ENCODE results near the gene SURF1. TPM values are rescaled to one million over a fixed set of nuclear protein-coding genes. Genes with fewer than 3 reads are reported as not detected.

The SURF1 gene
- total RNA-seq, 1 experiment from 2014 or later: 57.7 TPM

DNA sequence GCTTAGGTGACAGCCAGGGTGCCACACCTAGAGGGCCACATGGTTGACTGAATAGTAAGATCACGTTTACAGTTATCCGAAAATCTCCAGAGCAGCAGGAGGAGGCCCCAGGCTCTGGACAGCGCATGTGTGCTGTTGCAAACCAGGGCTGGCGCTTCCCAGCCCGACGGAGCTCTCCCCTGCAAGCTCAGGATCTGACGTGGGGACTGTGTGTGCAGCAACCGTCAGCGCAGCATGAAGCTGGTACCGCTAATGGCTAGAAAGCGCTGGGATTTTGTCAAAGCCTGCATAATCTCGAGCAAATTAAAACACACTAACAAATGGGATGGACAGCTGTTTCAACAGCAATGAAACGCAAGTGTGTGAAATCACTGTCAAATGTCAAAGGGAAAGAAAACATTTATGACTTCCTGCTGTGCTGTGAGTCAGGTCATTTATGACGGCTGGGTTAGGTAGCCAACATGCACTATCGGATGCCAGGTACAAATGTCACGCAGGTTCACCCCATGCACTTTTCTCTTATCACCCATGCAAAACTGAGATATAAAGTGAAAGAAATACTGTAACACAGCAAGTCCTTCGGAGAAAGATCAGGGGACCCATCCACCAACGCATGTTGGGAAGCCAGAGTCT is 12.1 kb upstream of the SURF1 start:
- peaks cover 97% of the 10 kb centered on the region for H4K20me1 ChIP-seq (ENCODE audit: insufficient read depth)
- H3K9me3 ChIP-seq (ENCODE audit: insufficient read depth, low read depth): no peaks in the 10 kb centered on the region
- TF ChIP-seq, protein P1, sequence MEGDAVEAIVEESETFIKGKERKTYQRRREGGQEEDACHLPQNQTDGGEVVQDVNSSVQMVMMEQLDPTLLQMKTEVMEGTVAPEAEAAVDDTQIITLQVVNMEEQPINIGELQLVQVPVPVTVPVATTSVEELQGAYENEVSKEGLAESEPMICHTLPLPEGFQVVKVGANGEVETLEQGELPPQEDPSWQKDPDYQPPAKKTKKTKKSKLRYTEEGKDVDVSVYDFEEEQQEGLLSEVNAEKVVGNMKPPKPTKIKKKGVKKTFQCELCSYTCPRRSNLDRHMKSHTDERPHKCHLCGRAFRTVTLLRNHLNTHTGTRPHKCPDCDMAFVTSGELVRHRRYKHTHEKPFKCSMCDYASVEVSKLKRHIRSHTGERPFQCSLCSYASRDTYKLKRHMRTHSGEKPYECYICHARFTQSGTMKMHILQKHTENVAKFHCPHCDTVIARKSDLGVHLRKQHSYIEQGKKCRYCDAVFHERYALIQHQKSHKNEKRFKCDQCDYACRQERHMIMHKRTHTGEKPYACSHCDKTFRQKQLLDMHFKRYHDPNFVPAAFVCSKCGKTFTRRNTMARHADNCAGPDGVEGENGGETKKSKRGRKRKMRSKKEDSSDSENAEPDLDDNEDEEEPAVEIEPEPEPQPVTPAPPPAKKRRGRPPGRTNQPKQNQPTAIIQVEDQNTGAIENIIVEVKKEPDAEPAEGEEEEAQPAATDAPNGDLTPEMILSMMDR (conservative IDR thresholded peaks at IDR 0.05): no peak
- no peak for TF ChIP-seq EZH2 (IDR thresholded peaks at IDR 0.05; ENCODE audit: low read depth)
- H3K36me3 ChIP-seq (ENCODE audit: low read depth): peaks cover 37% of the 10 kb centered on the region
- no peak overlapping the region for H3K27ac ChIP-seq
- H3K4me2 ChIP-seq: no peak overlapping the region
- no peak overlapping the region for H2AFZ ChIP-seq
- no peaks in the 10 kb centered on the region for H3K4me1 ChIP-seq (replicated peaks; ENCODE audit: insufficient read depth)
- ChIA-PET CTCF (no interaction called here), POLR2A (ENCODE audit: unreplicated experiment) (interaction anchor here (0.5 kb wide), 1 partner anchor 13 kb away, joined by 3 read pairs; no protein-coding TSS in a partner anchor)
- intact Hi-C loops (cut with micrococcal nuclease; ENCODE audit: unreplicated experiment): no loop called here
- H3K79me2 ChIP-seq (ENCODE audit: low read depth): peaks cover 65% of the 10 kb centered on the region
- H3K4me3 ChIP-seq: no peak overlapping the region
- no peaks in the 10 kb centered on the region for H3K27me3 ChIP-seq (ENCODE audit: insufficient read depth, low read depth)
- peaks cover 11% of the 10 kb centered on the region; the same call in 1 of the 2 replicates for H3F3A ChIP-seq (ENCODE audit: insufficient read depth, low read depth)
- H3K9me2 ChIP-seq (ENCODE audit: insufficient read depth): no peaks in the 10 kb centered on the region
- no peak for DNase-seq
- no TSS peak for BruUV-seq (replicated peaks)

DNA sequence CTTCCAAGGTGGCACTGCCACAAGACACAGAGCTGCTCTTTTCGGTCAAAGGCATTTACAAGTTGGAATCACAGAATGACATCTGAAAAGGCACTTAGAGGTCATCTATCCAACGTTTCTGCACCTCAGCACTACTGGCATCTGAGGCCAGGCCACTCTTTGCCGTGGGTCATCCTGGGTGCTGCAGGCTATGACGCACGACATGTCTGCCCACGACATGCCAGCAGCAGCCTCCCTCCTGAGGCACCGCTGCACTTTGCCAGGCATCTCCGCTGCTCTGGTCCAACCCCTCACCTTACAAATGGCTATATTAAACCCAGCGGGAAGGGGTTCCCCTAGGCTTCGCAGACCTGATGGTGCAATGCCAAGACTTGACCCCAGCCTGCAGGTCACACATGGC is 11.5 kb upstream of the SURF1 start:
- Histone ChIP-seq H3K79me2 (ENCODE audit: low read depth) (peaks cover 59% of the 10 kb centered on the region), H3K36me3 (ENCODE audit: low read depth) (peaks cover 35% of the 10 kb centered on the region), H3F3A (ENCODE audit: insufficient read depth, low read depth) (peaks cover 17% of the 10 kb centered on the region; the same call in 1 of the 2 replicates), H3K27me3 (ENCODE audit: insufficient read depth, low read depth) (no peaks in the 10 kb centered on the region), H3K4me2 (no peak overlapping the region), H3K9me2 (ENCODE audit: insufficient read depth) (no peaks in the 10 kb centered on the region), H2AFZ (no peak overlapping the region), H4K20me1 (ENCODE audit: insufficient read depth) (peaks cover 97% of the 10 kb centered on the region), H3K4me3 (no peak overlapping the region), H3K27ac (no peak overlapping the region), H3K4me1 (replicated peaks; ENCODE audit: insufficient read depth) (no peaks in the 10 kb centered on the region), H3K9me3 (ENCODE audit: insufficient read depth, low read depth) (no peaks in the 10 kb centered on the region)
- ChIA-PET POLR2A (ENCODE audit: unreplicated experiment) (interaction anchor here (0.5 kb wide), 1 partner anchor 13 kb away, joined by 3 read pairs; no protein-coding TSS in a partner anchor), CTCF (no interaction called here)
- TF ChIP-seq EZH2 (IDR thresholded peaks at IDR 0.05; ENCODE audit: low read depth): no peak
- TF ChIP-seq, protein P1 (conservative IDR thresholded peaks at IDR 0.05): no peak
- intact Hi-C loops (cut with micrococcal nuclease; ENCODE audit: unreplicated experiment): no loop called here
- no TSS peak for BruUV-seq (replicated peaks)
- DNase-seq: no peak

DNA sequence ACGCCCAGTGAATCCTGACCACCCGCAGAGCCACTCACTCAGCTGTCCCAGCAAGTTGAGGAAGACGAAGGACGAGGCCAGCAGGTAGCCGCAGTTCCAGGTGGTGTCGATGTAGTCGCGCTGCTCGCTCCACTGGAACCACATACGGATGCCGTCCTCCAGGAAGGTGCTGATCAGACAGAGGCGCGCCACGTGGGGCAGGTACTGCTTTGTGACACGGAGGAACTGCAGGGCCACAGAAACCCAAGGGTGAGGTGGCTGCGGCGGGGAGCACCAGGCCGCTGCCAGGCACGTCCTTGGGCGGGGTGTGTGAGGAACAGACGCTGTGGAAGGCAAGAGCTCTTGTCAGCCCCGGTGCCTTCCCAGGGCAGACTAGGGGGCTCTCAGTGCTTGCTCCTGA is 10.9 kb upstream of the SURF1 start:
- Histone ChIP-seq H2AFZ (no peak overlapping the region), H3F3A (ENCODE audit: insufficient read depth, low read depth) (peaks cover 21% of the 10 kb centered on the region; the same call in 1 of the 2 replicates), H3K9me3 (ENCODE audit: insufficient read depth, low read depth) (no peaks in the 10 kb centered on the region), H3K4me2 (no peak overlapping the region), H3K36me3 (ENCODE audit: low read depth) (peaks cover 32% of the 10 kb centered on the region), H3K9me2 (ENCODE audit: insufficient read depth) (no peaks in the 10 kb centered on the region), H4K20me1 (ENCODE audit: insufficient read depth) (peaks cover 96% of the 10 kb centered on the region), H3K27ac (no peak overlapping the region), H3K4me3 (no peak overlapping the region), H3K4me1 (replicated peaks; ENCODE audit: insufficient read depth) (no peaks in the 10 kb centered on the region), H3K27me3 (ENCODE audit: insufficient read depth, low read depth) (no peaks in the 10 kb centered on the region), H3K79me2 (ENCODE audit: low read depth) (peaks cover 53% of the 10 kb centered on the region)
- CTCF ChIA-PET: no interaction called here
- BruUV-seq (replicated peaks): no TSS peak
- no peak for DNase-seq
- no peak for TF ChIP-seq EZH2 (IDR thresholded peaks at IDR 0.05; ENCODE audit: low read depth)
- TF ChIP-seq, protein P1 (conservative IDR thresholded peaks at IDR 0.05): no peak
- POLR2A ChIA-PET (ENCODE audit: unreplicated experiment): no interaction called here
- intact Hi-C loops (cut with micrococcal nuclease; ENCODE audit: unreplicated experiment): no loop called here

Measured in PC-9 (cell line).